HG03135 (cell line): ENCODE measurements around the gene GHR.

Experiments used
- ATAC-seq: cut with Tn5 transposase; IDR thresholded peaks from one replicate; pipeline ENCODE4 v1.9.1; 2021; ENCODE audit warnings: mild to moderate bottlenecking, moderate library complexity; ENCODE audit not compliant: unreplicated experiment

Gene GHR

GRCh38 chr5:42461507-42461906, 38.3 kb downstream of the GHR start:
- ATAC-seq = no peak

DNA sequence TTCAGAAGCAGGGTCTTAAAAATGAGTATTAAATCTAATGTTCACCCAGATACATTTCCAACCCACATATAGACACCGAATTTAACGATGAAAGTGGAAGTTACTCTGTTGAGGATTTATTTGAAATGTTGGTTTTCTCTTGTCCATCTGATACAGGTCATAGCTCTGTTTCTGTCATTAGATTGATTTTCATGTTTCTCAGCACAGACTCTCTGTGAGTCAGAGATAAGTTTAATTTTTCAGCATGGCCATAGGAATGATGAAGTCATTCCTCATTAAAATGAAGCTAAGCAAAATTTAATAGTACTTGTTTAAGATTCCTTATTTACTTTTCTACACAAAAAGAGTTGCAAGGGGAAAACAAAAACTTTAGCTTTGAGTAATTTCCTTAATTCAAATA, 38.8 kb downstream of the GHR start:
- ATAC-seq = no peak

DNA sequence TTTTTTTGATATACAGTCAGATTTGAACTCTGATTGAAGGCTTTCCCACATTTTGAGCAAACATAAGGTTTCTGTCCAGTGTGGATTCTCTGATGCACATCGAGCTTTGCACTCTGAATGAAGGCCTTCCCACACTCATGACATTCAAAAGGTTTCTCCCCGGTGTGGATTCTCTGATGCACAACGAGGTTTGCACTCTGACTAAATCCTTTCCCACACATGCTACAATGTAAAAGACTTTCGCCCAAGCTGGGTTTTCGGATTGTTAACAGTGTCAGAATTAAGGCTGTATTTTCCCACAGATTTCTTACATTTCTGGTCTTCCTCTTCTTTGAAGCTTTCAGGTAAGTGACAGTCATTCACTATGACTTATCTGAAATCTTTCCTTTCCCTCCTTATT, 44.3 kb downstream of the GHR start:
- ATAC-seq = no peak

DNA sequence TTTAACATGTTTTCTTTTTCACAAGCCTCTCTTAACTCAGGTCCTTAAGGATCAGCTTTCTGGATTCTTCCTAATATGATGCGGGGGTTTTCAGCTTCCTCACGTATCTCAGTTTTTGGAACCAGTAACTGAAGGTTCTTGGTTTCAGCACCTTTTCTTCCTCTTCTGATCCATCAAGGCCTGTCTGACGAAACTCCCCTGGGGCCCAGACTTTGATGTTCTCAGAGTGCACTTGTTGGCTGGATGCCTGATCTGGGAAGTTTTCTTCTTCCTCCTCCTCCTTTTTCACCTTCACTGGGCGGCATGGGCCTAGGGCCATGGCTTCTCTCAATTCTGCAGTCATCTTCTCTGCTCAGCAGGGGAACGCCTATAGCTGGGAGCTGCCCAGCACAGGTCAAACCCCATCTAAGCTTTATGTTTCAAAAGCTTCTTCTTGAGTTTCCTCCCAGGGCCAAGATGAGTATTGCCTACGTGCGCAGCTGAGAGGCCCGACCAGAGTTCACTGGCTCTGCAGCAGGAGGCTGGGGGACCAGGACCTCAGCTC, 44.8 kb downstream of the GHR start:
- ATAC-seq = no peak

DNA sequence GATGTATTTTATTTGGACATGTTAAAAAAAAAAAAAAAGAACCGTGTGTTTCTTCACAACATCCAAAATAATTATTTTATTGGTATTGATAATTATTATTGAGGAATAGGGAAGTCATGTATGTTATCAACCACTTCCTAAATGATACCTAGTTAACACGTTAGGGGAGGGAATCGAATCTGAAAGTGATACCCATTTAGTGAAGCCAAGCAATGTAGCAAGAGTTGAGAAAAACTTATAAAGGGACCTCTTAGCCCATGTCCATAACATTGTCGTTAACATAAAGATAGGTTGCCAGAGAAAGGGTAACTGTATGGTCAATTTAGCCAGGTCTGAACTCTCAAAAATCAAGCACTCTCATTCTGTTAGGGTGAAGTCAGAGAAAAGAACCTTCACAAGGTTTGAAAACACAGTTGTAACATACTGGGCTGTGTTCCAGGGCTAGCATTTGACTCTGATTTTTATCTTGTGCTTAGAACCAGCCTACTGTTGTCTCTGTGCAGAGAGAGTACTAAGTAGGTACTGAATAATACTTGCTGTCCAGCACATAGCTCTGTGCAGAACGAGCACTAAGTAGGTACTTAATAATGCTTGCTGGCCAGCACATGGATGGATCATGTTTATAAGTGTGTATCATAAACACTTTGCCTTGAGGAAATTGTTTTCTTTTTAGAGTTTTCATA, 60.4 kb downstream of the GHR start:
- peak; percentile 93 for ATAC-seq

- ATAC-seq = no peak
Measured at GRCh38 chr5:42487077-42487476, 63.8 kb downstream of the GHR start.

- ATAC-seq = no peak
Measured at GRCh38 chr5:42487821-42488220, 64.6 kb downstream of the GHR start.

DNA sequence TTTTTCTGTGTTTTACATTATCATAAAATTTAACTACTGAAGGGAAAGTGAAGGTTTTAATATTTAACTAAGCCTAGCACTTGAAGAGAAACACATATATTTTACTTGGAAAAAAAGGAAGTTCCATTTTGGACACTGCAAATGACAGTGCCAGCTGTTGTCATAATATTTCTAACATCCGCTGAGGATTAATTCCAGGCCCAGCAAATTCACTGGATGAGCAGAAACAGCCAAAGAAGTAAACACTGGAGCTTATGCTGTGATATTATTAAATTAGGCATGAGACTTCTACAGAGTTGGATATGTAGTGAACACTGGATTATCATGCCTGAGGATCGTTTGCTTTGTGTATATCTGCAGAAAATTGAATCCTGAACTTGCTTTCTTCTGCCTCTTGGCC, 67.6 kb downstream of the GHR start:
- no peak for ATAC-seq

DNA sequence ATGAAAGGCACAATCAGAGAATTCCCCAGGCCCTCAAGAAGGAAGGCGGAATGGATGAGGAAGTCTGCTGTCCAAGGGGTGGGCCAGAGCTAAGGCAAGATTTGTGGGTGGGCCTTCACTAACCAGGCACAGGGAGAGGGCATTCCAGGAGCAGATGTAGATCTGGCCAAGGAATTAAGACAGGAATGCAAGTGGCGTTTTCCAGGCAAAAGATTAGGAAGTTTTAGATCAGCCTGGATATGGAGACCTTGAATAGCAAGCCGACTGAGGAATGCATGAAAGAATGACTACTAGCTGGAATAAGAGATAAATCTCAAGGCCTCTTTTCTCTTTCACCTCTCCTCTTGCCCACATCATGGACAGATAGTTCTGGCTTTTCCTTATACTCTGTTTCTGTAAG, 68.5 kb downstream of the GHR start:
- no peak for ATAC-seq

GRCh38 chr5:42492974-42493373, 69.7 kb downstream of the GHR start:
- ATAC-seq = no peak

GRCh38 chr5:42494414-42494813, 71.2 kb downstream of the GHR start:
- ATAC-seq = no peak

DNA sequence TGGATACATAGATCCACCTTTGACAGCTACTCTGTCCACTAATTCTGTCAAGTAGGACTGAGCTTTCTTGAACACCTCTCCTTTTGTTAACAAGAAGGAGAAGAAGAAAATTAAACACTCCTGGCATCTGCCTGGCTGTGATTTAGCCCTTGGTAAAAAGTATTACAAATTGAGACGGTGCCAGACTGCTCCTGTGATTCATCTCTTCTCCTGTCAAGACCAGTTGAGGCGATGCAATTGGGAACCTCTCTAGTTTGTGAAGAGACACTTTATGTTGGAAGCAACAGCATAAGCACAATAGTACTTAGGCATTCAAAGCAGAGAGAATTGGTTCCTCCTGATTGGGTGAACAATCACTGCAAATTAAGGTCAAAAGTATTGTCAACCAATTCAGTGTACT, 72.7 kb downstream of the GHR start:
- no peak for ATAC-seq

GRCh38 chr5:42496397-42497156, 73.3 kb downstream of the GHR start:
- ATAC-seq = no peak

DNA sequence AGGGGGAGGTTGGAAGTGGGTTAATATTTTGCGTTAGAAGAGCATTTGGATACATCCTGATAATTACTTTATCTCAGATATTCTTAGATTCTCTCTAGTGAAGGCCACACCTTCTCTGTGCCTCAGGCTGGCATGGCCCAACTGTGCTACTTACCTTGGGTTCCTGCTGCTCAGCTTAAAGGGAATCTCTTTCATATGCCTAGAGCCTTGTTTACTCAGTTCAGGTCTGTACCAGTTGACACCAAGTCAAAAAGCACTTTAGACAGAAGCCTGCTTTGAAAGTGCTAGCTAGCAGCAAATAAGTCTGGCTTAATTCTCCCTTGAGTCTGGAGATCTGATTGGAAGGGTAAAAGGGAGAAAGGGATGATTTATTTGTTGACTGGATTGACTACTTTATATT, 74.8 kb downstream of the GHR start:
- ATAC-seq = no peak

GRCh38 chr5:42499016-42499415, 75.8 kb downstream of the GHR start:
- no peak for ATAC-seq

GRCh38 chr5:42500003-42500599, 76.9 kb downstream of the GHR start:
- no peak for ATAC-seq

- no peak for ATAC-seq
Measured at GRCh38 chr5:42502613-42503470, 79.6 kb downstream of the GHR start.

DNA sequence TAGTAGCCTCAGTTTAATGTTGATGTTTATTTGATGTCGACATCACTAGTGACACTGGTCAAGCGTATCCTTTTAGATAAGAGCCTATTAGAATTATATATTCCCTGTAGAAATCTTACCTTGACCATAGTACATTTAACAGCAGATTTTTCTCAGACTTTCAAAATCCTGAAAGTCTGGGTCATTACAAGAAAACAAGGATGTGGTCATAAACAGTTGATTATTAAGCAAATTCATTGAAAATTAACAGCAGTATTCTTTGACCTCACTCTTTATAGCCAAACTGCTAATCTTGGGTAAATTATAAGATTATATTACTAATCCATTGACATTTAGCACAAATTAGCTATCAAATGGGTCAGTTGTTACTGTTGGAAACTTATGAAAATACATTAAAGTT, 83.4 kb downstream of the GHR start:
- ATAC-seq = no peak

DNA sequence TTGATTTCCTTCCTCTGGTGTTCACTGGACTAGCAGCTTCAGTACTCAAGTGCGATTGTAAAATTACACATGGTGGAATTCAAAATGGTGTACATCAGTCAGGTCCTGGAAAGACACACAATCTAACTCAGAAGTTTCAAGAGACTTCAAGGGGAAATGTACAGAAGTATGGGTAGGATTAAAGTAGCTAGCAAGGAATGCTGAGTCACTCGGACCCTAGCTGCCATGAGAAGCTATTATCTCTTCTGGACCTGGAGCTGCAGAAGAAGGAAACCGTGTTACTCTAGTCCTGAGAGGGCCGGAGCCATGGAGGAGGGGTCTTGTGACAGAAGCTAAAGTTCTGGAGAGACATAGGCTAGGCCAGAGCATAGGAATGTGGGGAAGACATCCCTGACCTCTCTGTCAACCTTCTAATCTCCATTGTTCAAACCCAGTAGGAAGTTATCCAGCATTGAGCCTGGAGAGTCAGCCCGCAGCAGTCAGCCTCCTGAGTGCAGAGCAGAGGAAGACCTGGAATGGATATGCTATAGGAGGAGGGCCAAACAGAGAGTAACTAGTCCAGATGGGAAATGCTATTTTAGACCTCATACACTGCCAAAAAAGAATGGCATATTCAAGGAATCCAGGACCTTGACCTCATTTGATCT, 84.3 kb downstream of the GHR start:
- no peak for ATAC-seq

DNA sequence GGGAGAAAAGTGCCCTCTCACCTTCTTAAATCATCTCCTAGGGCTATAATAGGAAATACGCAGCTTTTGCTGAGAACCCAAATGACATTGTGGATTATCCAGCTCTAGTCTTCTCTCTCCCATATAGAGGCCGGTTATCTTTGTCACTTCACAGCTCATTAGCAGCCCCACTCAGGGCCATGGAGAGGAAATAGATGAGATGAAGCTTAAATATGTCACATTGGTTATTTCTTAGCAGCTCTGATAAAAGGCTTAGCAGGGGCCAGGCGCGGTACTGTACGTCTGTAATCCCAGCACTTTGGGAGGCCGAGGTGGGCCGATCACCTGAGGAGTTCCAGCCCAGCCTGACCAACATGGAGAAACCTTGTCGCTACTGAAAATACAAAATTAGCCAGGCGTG, 90.0 kb downstream of the GHR start:
- no peak for ATAC-seq

- ATAC-seq = no peak
Measured at GRCh38 chr5:42514754-42515153, 91.5 kb downstream of the GHR start.
